HG02870 (cell line): ENCODE measurements around the gene ATP11B.
"Not testable (repeated sequence)": the region's sequence is repeated elsewhere in the genome, so short reads cannot be mapped to it uniquely, and the experiment has no call there.

Experiments
- ATAC-seq: cut with Tn5 transposase; IDR thresholded peaks from one replicate; pipeline ENCODE4 v1.9.1; 2021; ENCODE audit warnings: mild to moderate bottlenecking, moderate library complexity; ENCODE audit not compliant: unreplicated experiment

ATP11B gene

DNA sequence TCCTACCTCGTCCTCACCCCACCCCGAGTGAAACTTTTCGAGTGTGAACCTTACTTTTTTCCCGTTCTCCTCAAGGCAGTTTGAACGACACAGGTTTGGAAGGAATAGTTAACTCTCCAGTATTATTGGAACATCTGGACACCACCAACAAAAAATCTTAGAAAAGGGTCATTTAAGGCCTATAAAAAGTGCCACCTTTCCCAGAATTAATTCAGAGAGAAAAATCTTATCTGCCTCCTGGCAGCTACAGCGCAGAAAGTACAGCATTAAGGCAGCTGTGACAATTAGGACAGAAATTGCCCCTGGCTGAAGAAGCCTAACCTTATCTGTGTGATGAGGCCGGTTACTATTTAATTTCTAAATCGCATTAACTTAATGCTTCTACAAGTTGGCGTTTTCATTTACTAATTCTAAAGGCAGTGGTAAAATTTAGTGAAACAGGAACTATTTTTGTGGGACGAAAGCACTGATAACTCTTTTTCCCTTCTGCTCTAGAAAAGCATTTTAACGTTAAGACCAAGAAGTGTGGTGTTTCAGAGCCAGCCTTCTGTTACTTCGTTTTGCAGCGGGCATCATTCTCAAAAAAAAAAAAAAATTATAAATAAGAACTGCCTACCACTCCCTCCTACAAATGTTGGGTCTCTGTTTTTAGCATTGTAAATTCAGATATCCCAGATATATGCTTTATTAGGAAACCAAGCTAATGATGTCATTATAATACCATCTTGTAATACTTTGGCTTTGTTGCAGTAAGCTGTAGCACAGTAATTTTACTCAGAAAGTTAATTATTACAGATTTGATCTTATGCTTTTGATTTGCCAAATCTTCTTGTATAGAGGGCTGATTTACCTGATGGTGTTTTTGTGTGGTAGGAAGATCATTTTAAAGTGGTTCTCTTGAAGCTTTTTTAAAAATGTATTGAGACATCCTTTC, 1.4 kb downstream of the ATP11B start:
- ATAC-seq, result no peak

DNA sequence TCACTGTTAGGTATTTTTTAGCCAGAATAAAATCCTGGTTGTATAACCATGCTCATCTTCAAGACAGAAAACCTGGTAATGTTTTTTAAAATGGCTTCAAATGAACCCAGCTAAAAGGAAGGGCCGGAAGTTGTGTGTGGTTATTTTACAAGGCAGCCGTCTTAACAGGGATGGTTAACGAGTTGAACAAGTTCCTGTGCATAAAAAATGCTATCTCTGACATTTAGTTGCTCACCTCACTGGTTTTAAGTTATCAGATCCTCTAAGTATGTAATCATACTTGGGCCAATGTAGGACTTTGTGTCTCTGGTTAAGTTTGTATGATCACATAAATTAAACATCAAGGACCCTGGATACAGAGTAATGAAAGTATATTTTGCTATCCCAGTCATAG, 2.1 kb downstream of the ATP11B start:
- ATAC-seq, result peak; percentile 24

DNA sequence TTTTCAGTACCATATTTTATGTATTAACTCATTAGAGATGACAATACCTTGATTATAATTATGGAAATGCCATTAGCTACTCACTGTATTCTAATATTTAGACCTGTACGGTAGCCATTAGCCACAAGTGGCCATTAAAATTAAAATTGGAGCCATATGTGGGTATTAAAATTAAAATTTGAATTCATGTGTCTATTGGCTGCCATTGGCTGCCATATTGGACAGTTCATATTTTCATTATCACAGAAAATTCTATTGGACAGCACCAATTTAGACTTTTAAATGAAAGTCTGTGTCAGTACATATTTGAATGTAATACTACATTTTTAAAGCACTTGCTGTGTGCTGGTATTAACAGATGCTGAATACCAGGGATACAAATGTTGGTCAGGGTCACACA, 3.0 kb downstream of the ATP11B start:
- ATAC-seq, result no peak

DNA sequence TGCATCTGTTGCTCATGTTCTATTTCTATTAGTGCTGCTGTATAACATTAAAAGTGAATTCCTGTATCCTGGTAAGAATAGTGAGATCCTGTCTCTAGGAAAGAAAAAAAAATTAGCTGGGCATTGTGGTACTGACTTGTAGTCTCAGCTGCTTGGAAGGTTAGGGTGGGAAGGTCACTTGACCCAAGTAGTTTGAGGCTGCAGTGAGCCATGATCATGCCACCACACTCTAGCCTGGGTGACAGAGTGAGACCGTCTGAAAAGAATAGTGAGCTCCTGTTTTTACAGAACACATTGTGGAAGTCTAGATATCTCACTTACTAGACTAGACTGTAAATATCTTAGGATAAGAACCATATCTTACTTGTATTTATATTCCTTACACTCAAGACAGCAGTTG, 4.6 kb downstream of the ATP11B start:
- ATAC-seq, result no peak

DNA sequence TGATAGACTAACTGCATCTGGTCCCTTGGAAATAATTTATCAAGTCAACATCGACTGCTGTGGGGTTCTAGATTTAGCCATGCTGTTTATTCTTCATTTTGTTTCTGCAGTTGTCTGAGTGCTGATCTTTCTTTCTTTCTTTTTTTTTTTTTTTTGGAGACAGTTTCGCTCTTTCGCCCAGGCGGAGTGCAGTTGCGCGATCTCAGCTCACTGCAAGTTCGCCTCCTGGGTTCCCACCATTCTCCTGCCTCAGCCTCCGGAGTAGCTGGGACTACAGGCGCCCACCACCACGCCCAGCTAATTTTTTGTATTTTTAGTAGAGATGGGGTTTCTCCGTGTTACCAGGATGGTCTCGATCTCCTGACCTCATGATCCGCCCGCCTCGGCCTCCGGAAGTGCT, 5.8 kb downstream of the ATP11B start:
- ATAC-seq, result not testable (repeated sequence)

DNA sequence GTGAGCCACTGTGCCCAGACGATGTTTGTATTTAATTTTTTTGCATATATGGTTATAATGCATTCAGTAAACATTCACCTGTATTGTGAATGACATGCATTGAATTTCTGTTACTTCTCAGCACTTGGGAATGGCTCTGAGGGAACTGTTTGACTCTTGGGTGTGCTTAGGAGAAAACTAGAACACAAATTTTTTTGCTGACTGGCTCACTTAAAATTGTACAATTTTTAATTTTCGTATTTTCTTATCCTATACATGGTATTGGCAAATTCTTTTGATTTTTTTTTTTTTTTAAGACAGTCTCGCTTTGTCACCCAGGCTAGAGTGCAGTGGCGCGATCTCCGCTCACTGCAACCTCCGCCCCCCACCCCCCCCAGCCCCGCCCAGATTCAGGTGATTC, 7.2 kb downstream of the ATP11B start:
- no peak for ATAC-seq

DNA sequence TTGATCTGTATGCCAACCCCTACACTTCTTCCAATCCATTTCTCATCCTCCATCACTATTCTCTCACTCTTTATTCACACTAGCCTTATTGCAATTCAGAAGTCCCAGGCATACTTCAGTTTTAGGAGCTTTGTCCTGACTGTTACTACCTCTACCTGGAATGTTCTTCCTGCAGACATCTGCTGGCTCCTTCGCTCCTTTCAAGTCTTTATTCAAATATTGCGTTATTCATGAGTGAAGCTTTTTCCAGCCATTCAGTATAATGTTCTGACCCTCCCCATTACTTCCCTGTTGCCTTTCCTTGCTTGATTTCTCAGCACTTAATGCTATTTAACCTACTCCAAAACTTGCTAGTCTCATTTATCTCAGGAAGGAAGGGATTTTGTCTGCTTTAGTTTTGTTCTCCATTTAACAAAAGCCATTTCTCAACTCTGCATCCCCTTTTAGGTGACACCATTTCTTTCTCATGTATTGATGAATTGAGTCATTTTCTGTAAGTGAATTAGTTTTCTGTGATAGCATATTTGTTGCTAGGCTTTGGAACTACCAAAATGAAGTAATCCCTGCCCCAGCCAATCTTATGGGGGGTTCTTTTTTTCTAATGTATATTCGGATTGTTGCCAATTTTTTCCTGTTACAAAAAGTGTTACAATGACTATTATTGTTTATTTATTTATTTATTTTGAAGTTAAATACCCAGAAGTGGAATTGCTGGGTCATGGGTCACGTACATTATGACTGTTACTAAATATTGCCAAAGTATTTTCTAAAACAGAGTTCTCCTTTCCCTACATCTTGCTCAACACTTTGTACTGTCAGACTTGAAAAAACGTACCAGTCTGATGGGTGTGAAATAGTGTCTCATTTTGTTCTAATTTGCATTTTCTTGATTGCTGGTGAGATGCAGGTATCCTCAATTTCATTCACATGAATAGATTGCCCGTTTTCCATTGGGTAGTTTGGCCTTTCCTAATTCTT, 9.4 kb downstream of the ATP11B start:
- ATAC-seq, result no peak

DNA sequence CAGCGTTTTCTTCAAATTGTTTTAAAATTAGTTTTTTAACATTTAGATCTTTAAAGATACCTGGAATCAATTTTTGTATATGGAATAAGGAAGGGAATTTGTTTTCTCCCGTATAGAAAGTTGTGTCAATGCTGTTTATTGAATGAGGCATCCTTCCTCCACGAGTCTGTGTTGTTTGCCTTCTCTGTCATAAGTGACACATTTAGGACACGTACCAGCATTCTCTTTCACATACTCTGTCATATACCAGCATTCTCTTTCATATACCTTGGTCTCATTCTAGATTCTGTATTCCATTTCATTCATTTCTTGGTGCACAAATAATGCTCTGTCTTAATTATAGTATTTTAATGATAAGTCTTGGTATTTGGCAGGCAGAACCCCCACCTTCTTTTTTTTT, 10.3 kb downstream of the ATP11B start:
- no peak for ATAC-seq

DNA sequence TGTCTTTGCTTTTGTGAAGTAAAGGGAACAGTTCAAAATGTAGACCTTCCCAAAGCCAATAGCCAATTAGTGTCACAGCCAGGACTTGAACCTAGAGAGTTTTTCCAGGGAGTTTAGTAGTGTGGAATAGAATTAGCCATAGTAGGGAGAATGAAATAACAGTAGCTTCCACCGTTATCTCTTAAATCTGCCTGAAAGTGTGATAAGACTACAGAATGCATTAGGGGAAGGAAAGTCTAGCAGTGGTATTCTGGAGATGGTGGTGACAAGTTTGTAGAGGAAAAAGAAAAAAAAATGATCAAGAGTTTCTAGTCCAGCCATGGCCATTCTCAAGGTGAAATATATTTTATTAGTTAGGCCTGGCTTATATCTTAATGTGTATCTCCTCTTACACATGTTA, 13.8 kb downstream of the ATP11B start:
- ATAC-seq, result no peak

DNA sequence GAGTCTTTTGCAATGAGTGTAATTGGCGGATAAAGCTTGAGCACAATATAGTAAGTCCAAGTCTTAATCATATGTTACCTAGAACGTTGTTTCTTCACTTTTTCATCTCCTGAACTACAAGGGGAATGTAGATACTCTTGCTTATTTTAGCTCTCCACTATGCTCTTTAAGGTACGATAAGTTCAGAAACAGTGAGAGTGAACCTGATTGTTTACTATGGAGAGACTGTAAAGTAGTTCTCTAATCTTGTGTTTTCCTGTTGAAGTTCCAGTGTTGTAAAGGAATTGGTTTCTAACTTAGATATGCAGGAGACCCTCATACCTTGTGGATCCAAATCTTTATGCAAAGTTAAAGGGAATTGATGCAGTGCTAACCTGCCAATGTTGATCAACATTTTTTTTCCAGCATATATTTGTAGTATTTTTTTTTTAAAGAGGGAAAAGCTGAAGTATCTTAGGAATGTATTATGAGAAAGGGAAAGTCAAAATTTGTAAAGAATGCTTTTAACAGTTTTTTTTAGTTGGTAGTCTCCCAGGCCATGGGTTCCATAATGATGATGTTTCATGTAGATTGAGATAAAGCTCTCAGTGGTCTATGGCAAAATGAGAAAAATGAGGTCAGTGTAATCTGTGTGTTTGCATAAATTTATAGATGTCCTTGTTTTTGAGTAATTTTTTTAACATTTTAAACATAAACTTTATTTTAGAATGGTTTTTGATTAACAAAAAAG, 14.9 kb downstream of the ATP11B start:
- no peak for ATAC-seq

DNA sequence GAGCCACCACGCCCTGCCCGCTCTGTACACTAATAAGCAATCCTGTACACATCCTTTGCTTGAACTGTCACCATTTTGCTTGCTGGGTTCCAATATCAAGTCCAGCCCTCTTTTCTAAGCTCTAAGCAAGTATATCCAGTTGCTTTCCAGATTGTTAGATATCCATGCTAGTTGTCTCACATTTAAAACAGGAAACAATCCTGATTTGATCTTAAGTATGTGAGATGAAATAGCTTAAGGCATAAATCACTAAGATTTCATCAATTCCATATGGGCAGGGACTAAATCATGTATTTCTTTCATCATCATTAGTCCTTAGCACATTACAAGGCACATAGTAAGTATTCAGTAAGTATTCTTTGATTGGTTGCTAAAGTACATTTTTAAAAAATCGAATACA, 16.2 kb downstream of the ATP11B start:
- no peak for ATAC-seq

DNA sequence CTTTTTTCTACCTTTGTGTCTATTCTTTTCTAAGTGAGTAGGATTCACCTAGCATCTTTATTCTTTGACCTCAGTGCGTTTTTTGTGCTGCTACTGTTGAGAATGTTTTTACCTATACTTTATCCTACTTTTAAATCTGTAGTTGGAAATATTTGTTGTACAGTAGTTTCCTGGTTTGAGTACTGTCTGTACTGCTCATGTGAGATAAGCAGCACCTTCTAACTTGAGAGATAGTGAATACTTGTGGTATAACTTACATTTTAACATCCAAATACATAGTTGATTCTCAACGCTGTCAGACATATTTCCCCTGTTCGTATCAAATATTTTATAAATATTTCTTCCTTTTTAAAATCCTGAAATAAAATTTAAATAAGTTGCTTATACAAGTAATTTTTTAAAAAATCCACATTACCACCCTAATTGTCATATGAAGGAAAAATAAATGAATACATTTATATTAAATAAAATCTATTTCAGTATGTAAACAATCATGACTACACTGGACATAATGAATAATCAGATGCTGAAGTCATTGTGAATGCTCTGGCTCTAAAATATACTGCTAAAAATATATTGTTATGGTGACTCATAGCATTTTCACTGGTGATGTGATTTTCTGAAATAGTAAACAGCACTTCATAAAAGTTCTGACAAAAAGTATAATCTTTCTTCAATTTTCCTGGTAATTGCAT, 17.4 kb downstream of the ATP11B start:
- ATAC-seq, result no peak

DNA sequence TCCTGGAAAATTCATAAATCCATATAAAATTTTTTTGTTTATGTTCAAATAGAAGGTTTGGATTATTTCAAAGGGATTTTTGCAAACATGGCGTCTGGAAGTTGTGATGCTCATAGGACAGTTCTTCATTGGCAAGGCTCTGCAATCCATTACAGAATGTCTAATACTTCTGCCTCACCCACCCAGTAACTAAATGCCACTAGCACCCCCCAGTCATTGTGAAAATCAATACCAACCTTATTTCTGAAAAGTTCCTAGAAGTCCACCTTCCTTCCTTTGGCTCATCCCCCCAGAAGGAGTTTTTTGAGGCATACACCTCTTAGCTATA, 17.9 kb downstream of the ATP11B start:
- ATAC-seq, result no peak

DNA sequence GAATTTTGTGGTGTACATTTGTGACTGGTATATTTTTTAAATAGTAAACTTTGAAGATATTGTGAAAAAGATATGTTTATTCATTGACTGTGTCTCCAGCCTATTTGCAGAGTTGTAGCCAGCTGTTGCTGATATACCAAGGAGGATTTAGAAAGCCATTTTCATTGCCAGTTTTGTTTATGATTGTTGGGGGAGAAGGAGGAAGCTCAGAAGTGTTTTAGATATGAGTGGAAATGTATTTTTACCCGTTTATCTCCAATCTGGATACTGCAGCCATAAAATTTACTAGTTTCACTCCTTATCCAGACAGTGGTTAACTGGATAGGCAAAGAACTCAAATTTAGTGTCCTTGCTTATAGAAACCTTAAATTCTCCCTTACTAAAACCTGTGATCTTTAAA, 18.8 kb downstream of the ATP11B start:
- ATAC-seq, result no peak

DNA sequence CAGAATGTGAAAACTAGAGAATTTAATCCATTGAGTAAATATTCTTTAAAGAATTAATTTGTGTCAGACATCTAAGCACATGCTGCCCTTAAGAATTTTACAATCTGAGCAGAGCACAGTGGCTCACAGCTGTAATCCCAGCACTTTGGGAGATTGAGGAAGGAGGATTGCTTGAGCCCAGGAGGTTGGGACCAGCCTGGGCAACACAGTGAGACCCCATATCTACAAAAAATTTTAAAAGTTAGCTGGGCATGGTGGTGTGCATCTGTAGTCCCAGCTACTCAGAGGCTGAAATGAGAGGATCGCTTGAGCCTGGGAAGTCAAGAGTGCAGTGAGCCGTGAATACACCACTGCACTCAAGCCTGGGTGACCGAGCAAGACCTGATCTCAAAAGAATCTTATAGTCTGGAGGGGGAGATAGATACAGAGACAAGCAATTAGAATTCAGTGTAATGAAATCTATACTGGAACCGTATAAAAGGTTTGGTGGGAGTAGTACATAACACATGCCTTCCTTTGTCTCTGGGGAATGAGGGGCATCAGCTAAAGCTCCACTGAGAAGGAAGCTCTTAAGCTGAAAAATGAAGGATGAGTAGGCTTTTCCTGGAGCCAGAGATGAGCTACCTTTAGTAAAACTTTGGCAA, 21.2 kb downstream of the ATP11B start:
- ATAC-seq, result no peak

DNA sequence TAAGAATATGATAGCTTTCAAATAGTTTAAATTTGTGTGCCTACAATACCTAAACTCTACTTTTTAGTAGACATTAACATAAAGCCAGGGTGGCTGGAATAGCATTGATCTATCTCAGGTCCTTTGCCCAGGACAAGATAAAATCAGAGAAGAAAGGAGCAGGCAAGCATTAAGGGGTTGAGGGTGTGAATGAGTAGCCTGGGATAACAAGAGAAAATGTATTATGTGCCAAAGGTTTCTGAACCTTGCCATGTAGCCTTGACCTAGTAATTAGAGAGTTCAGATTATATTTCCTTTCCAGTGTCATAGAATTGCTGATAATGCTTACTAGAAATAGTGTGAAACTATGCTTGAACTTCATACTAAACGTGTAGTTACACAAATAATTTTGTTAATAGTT, 22.9 kb downstream of the ATP11B start:
- ATAC-seq, result no peak

DNA sequence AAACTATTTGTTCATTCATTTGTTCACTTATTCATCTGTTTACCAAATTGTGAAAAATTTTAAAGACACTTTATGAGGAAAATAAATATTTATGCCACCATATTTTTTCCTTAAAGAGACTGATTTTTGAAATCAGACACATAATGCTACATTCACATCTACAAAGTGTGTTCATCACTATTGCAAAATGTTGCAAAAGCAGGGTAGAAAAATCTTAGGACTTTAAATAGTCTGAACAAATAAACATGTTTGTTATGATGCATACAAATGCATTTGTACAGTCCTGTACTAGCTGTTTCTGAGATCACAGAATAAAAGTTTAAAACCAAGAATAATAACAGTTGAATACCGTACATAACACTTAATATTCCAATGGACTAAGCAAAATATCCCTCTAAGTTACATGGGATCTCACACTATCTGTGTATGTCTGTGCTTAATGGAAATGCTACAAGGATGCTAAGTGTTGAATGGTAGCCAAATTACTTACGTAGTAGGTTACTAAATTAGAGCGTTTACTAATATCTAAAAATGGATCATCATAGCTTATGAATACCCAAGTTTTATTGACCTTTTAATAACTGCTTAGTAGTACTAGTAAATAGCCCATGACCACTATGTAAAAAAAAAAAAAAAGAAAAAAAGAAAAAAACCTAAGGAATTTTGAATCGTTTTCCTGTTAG, 25.1 kb downstream of the ATP11B start:
- no peak for ATAC-seq

DNA sequence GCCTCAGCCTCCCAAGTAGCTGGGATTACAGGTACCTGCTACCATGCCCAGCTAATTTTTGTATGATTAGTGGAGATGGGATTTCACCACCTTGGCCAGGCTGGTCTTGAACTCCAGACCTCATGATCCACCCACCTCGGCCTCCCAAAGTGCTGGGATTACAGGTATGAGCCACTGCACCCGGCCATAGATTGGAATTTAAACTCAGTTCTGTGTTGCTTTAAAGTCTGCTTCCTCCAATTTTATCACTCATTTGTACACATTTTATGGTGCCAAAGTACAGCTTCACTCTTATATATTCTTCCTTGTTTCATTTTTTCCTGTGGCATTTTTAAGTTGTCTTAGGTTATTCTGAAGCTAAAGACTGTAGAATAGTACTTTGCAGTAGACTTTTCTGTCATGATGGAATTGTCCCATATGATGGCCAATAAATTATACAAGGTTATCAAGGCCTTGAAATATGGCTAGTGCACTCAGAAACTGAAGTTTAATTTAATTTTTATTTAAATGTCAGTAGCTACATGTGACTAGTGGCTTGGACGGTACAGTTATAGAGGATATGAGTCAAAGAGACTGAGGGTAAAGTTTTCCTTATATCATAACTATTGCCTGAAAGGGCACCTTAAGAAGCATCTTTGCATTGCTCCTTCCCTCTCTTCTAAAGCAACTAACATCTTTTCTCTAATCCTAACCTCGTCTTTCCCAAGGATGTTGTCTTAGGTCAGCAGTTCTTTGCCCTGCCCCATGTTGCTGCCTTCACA, 28.1 kb downstream of the ATP11B start:
- no peak for ATAC-seq

DNA sequence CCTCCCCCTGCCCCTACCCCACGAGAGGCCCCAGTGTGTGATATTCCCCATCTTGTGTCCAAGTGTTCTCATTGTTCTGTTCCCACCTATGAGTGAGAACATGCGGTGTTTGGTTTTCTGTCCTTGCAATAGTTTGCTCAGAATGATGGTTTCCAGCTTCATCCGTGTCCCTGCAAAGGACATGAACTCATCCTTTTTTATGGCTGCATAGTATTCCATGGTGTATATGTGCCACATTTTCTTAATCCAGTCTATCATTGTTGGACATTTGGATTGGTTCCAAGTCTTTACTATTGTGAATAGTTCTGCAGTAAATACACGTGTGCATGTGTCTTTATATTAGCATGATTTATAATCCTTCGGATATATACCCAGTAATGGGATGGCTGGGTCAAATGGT, 29.0 kb downstream of the ATP11B start:
- ATAC-seq, result not testable (repeated sequence)
